Measurements from ENCODE around the gene SNRPD3.
"Not testable (repeated sequence)": the region's sequence is repeated elsewhere in the genome, so short reads cannot be mapped to it uniquely, and the experiment has no call there.

DNA sequence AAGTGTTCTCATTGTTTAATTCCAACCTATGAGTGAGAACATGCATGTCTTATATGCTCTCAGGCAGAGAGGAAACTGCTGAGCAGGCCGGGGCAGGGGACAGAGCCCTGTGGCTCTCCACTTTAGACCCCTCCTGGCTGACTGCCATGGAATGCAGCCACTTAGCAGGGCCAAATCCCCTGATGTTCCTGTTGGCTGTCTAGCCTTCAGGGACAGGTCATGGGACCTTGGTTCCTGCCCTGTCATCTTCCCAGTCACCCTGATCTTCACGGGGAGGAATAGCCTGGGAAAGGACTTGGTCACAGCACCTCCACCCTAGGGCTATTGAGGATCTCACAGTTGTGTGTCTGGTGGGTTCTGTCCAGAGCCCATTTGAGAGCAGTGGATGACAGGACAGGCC is 50.5 kb downstream of the SNRPD3 start:
- TF ChIP-seq, protein P1, sequence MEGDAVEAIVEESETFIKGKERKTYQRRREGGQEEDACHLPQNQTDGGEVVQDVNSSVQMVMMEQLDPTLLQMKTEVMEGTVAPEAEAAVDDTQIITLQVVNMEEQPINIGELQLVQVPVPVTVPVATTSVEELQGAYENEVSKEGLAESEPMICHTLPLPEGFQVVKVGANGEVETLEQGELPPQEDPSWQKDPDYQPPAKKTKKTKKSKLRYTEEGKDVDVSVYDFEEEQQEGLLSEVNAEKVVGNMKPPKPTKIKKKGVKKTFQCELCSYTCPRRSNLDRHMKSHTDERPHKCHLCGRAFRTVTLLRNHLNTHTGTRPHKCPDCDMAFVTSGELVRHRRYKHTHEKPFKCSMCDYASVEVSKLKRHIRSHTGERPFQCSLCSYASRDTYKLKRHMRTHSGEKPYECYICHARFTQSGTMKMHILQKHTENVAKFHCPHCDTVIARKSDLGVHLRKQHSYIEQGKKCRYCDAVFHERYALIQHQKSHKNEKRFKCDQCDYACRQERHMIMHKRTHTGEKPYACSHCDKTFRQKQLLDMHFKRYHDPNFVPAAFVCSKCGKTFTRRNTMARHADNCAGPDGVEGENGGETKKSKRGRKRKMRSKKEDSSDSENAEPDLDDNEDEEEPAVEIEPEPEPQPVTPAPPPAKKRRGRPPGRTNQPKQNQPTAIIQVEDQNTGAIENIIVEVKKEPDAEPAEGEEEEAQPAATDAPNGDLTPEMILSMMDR (IDR thresholded peaks at IDR 0.05): not testable (repeated sequence)
- TF ChIP-seq, protein P2, sequence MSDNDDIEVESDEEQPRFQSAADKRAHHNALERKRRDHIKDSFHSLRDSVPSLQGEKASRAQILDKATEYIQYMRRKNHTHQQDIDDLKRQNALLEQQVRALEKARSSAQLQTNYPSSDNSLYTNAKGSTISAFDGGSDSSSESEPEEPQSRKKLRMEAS (IDR thresholded peaks at IDR 0.05; ENCODE audit: low read depth): not testable (repeated sequence)
- not testable (repeated sequence) for TF ChIP-seq NFIC (IDR thresholded peaks at IDR 0.05; ENCODE audit: borderline replicate concordance); RAD21 (IDR thresholded peaks at IDR 0.05; ENCODE audit: low read length); POLR2AphosphoS5 (IDR thresholded peaks at IDR 0.05; ENCODE audit: low read depth, low read length); EZH2phosphoT487 (IDR thresholded peaks at IDR 0.05; ENCODE audit: borderline replicate concordance, low read depth); EP300 (IDR thresholded peaks at IDR 0.05; ENCODE audit: borderline replicate concordance in 1 of 2, low read depth in 1 of 2, low read length in 1 of 2); TAF1 (IDR thresholded peaks at IDR 0.05; ENCODE audit: borderline replicate concordance, low read depth, low read length); SIN3A (IDR thresholded peaks at IDR 0.05; ENCODE audit: borderline replicate concordance, low read depth, low read length); ELF1 (IDR thresholded peaks at IDR 0.05); CHD2 (IDR thresholded peaks at IDR 0.05; ENCODE audit: low read length, partially characterized antibody)
- TF ChIP-seq, protein P3, sequence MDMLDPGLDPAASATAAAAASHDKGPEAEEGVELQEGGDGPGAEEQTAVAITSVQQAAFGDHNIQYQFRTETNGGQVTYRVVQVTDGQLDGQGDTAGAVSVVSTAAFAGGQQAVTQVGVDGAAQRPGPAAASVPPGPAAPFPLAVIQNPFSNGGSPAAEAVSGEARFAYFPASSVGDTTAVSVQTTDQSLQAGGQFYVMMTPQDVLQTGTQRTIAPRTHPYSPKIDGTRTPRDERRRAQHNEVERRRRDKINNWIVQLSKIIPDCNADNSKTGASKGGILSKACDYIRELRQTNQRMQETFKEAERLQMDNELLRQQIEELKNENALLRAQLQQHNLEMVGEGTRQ (IDR thresholded peaks at IDR 0.05; ENCODE audit: borderline replicate concordance, low read depth, low read length): not testable (repeated sequence)
- TF ChIP-seq, protein P4, sequence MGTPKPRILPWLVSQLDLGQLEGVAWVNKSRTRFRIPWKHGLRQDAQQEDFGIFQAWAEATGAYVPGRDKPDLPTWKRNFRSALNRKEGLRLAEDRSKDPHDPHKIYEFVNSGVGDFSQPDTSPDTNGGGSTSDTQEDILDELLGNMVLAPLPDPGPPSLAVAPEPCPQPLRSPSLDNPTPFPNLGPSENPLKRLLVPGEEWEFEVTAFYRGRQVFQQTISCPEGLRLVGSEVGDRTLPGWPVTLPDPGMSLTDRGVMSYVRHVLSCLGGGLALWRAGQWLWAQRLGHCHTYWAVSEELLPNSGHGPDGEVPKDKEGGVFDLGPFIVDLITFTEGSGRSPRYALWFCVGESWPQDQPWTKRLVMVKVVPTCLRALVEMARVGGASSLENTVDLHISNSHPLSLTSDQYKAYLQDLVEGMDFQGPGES (IDR thresholded peaks at IDR 0.05; ENCODE audit: low read depth, low read length): not testable (repeated sequence)
- TF ChIP-seq, protein P5, sequence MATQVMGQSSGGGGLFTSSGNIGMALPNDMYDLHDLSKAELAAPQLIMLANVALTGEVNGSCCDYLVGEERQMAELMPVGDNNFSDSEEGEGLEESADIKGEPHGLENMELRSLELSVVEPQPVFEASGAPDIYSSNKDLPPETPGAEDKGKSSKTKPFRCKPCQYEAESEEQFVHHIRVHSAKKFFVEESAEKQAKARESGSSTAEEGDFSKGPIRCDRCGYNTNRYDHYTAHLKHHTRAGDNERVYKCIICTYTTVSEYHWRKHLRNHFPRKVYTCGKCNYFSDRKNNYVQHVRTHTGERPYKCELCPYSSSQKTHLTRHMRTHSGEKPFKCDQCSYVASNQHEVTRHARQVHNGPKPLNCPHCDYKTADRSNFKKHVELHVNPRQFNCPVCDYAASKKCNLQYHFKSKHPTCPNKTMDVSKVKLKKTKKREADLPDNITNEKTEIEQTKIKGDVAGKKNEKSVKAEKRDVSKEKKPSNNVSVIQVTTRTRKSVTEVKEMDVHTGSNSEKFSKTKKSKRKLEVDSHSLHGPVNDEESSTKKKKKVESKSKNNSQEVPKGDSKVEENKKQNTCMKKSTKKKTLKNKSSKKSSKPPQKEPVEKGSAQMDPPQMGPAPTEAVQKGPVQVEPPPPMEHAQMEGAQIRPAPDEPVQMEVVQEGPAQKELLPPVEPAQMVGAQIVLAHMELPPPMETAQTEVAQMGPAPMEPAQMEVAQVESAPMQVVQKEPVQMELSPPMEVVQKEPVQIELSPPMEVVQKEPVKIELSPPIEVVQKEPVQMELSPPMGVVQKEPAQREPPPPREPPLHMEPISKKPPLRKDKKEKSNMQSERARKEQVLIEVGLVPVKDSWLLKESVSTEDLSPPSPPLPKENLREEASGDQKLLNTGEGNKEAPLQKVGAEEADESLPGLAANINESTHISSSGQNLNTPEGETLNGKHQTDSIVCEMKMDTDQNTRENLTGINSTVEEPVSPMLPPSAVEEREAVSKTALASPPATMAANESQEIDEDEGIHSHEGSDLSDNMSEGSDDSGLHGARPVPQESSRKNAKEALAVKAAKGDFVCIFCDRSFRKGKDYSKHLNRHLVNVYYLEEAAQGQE (IDR thresholded peaks at IDR 0.05; ENCODE audit: low read depth, low read length): not testable (repeated sequence)
